ENCODE measurements around the gene C4BPA. TPM values are rescaled to one million over a fixed set of nuclear protein-coding genes. Genes with fewer than 3 reads are reported as not detected.

C4BPA gene
- total and polyA plus RNA-seq, 8 donors = 1.4 to 15.4 (median 7.9) TPM

GRCh38 chr1:207139616-207140015 lies 35.6 kb downstream of the C4BPA start:
- H3K4me3 ChIP-seq = no peak overlapping the region
- H3K9me3 ChIP-seq = no peaks in the 10 kb centered on the region
- TF ChIP-seq, protein P1, sequence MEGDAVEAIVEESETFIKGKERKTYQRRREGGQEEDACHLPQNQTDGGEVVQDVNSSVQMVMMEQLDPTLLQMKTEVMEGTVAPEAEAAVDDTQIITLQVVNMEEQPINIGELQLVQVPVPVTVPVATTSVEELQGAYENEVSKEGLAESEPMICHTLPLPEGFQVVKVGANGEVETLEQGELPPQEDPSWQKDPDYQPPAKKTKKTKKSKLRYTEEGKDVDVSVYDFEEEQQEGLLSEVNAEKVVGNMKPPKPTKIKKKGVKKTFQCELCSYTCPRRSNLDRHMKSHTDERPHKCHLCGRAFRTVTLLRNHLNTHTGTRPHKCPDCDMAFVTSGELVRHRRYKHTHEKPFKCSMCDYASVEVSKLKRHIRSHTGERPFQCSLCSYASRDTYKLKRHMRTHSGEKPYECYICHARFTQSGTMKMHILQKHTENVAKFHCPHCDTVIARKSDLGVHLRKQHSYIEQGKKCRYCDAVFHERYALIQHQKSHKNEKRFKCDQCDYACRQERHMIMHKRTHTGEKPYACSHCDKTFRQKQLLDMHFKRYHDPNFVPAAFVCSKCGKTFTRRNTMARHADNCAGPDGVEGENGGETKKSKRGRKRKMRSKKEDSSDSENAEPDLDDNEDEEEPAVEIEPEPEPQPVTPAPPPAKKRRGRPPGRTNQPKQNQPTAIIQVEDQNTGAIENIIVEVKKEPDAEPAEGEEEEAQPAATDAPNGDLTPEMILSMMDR (IDR thresholded peaks at IDR 0.05) = no peak
- 92 to 97% methylated on average over 1 of the region's 1 CpG for WGBS, 2 donors
- H3K36me3 ChIP-seq = no peaks in the 10 kb centered on the region
- H3K27ac ChIP-seq = no peak overlapping the region
- FAIRE-seq (no peak), DNase-seq (no peak), ATAC-seq (no peak)
- no peaks in the 10 kb centered on the region for H3K4me1 ChIP-seq
- intact Hi-C loops (cut with DNase I) = no loop called here
- H3K27me3 ChIP-seq = no peaks in the 10 kb centered on the region

- no peaks in the 10 kb centered on the region for H3K27me3 ChIP-seq
- no peak overlapping the region for H3K27ac ChIP-seq
- ATAC-seq (no peak), FAIRE-seq (no peak), DNase-seq (no peak)
- H3K4me1 ChIP-seq = no peaks in the 10 kb centered on the region
- no peaks in the 10 kb centered on the region for H3K9me3 ChIP-seq
- intact Hi-C loops (cut with DNase I) = no loop called here
- TF ChIP-seq, protein P1 (IDR thresholded peaks at IDR 0.05) = no peak
- no peaks in the 10 kb centered on the region for H3K36me3 ChIP-seq
- 43 to 71% methylated on average over 1 of the region's 1 CpG for WGBS, 2 donors
- no peak overlapping the region for H3K4me3 ChIP-seq
Measured at GRCh38 chr1:207140536-207140935, 36.5 kb downstream of the C4BPA start.

GRCh38 chr1:207145401-207146058 lies 41.5 kb downstream of the C4BPA start:
- H3K27me3 ChIP-seq = no peaks in the 10 kb centered on the region
- peak in 1 of 4 donors; percentile 38 for ATAC-seq
- FAIRE-seq = no peak
- H3K9me3 ChIP-seq = no peaks in the 10 kb centered on the region
- WGBS, 2 donors = 62 to 81% methylated on average over 5 of the region's 5 CpGs
- intact Hi-C loops (cut with DNase I) = no loop called here
- H3K4me1 ChIP-seq = no peaks in the 10 kb centered on the region
- H3K4me3 ChIP-seq = no peak overlapping the region
- no peak overlapping the region for H3K27ac ChIP-seq
- TF ChIP-seq, protein P1 (IDR thresholded peaks at IDR 0.05) = no peak
- H3K36me3 ChIP-seq = no peaks in the 10 kb centered on the region
- DNase-seq = no peak

DNA sequence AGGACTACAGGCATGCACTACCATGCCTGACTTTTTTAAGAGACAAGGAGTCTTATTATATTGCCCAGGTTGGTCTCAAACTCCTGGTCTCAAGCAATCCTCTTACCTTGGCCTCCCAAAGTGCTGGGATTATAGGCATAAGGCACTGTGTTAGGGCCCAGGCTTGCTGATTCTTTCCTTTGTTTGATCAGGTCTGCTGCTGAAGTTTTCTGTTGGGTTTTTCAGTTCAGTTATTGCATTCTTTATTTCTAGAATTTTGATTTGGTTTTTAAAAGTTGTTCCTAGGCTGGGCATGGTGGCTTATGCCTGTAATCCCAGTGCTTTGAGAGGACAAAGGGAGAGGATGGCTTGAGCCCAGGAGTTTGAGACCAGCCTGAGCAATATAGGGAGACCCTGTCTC lies 47.9 kb downstream of the C4BPA start:
- FAIRE-seq (no peak), DNase-seq (no peak), ATAC-seq (no peak)
- intact Hi-C loops (cut with DNase I) = no loop called here
- Histone ChIP-seq H3K27me3 (no peaks in the 10 kb centered on the region), H3K36me3 (no peaks in the 10 kb centered on the region), H3K4me3 (no peak overlapping the region), H3K27ac (no peak overlapping the region), H3K4me1 (no peaks in the 10 kb centered on the region), H3K9me3 (no peaks in the 10 kb centered on the region)
- TF ChIP-seq, protein P1 (IDR thresholded peaks at IDR 0.05) = no peak

- WGBS, 2 donors = 90 to 95% methylated on average over 5 of the region's 5 CpGs
- FAIRE-seq (no peak), ATAC-seq (no peak), DNase-seq (no peak)
- no peaks in the 10 kb centered on the region for H3K4me1 ChIP-seq
- TF ChIP-seq, protein P1 (IDR thresholded peaks at IDR 0.05) = no peak
- intact Hi-C loops (cut with DNase I) = no loop called here
- H3K4me3 ChIP-seq = no peak overlapping the region
- H3K27ac ChIP-seq = no peak overlapping the region
- H3K9me3 ChIP-seq = no peaks in the 10 kb centered on the region
- H3K27me3 ChIP-seq = no peaks in the 10 kb centered on the region
- no peaks in the 10 kb centered on the region for H3K36me3 ChIP-seq
Measured at GRCh38 chr1:207152792-207153468, 48.9 kb downstream of the C4BPA start.

All from pancreas (tissue), 10 donors.